ENCODE data around the gene TUBGCP2.

The TUBGCP2 gene

GRCh38 chr10:133229265-133230043, 79.2 kb downstream of the TUBGCP2 start:
- no peak for DNase-seq (ENCODE audit: low read depth in 2 of 2)

All from fibroblast of skin of left biceps (primary cell).